K562 (cell line): ENCODE results near the gene IGFBP4. TPM values are rescaled to one million over a fixed set of nuclear protein-coding genes. Genes with fewer than 3 reads are reported as not detected.

Experiments
- ARID2 ChIP-seq: fragments of 450-650 bp; IDR thresholded peaks from 2 replicates; pipeline ENCODE4 v1.6.1; 2017; ENCODE audit warnings: antibody characterized with exemption, mild to moderate bottlenecking
- BACH1 ChIP-seq: fragments of 200-800 bp; sonication (Bioruptor generic); IDR thresholded peaks from 2 replicates; pipeline ENCODE4 v1.6.1; 2016; ENCODE audit warnings: missing genetic modification characterization, missing compliant biosample characterization
- BMI1 ChIP-seq: fragments of 150-350 bp; IDR thresholded peaks from 2 replicates; pipeline ENCODE4 v1.6.1; 2014; ENCODE audit warnings: low read length
- CXXC5 ChIP-seq: fragments of 250-450 bp; sonication (Bioruptor Pico); IDR thresholded peaks from 2 replicates; pipeline ENCODE4 v1.8.0; 2022; ENCODE audit warnings: inconsistent platforms, mild to moderate bottlenecking, moderate library complexity
- KAT2B ChIP-seq: IDR thresholded peaks from one replicate; pipeline ENCODE4 v1.6.1; 2012; ENCODE audit warnings: low read depth, mild to moderate bottlenecking, control low read depth, inconsistent platforms, low read length, moderate library complexity
- MAZ ChIP-seq, 2 experiments: fragments of 450-650 bp in 1 of 2; sonication (generic) in 1 of 2; formaldehyde crosslinking; IDR thresholded peaks in 1 of 2; conservative IDR thresholded peaks in 1 of 2; 2 replicates each; pipeline versions ENCODE4 v1.4.0 to v1.5.0; 2020; ENCODE audit warnings: mild to moderate bottlenecking in 1 of 2, missing genetic modification reagents in 1 of 2
- NFE2 ChIP-seq: IDR thresholded peaks from 2 replicates; pipeline ENCODE4 v1.6.1; 2014; ENCODE audit warnings: antibody characterized with exemption, low read depth
- SMC3 ChIP-seq: conservative IDR thresholded peaks from 2 replicates; pipeline ENCODE4 v1.6.1; 2011; ENCODE audit warnings: low read depth, low read length, improper control_type of control experiment; ENCODE audit not compliant: insufficient read depth
- SP1 ChIP-seq: sonication (generic); formaldehyde crosslinking; IDR thresholded peaks from 2 replicates; pipeline ENCODE4 v1.8.1; 2022; ENCODE audit warnings: mild to moderate bottlenecking, missing genetic modification reagents
- SRSF1 ChIP-seq: fragments of 200-400 bp; formaldehyde crosslinking; IDR thresholded peaks from 2 replicates; pipeline ENCODE4 v1.6.1; 2017; ENCODE audit warnings: mild to moderate bottlenecking, low read depth, low read length, moderate library complexity
- polyA plus RNA-seq, 8 experiments: library from polyadenylated mRNA; depleted of rRNA in 4 of 8; stranded (reverse) in 5 of 8; unstranded in 3 of 8; fragments of >200 nt; fragmentation: Nextera tagmentation in 2 of 8; fragmentation: Illumina TruSeq in 1 of 8; extraction: Ambion mirVana in 2 of 8; extraction: Trizol in 1 of 8; gene quantifications; 2 replicates each; pipeline versions ENCODE4 v1.2.1 to v1.2.3, GENCODE V29; 2011 to 2014; ENCODE audit warnings: inconsistent platforms in 1 of 8, missing spikeins in 1 of 8
- total RNA-seq, 7 experiments: library from RNA; depleted of rRNA in 6 of 7; stranded (reverse); fragments of >200 nt in 6 of 7; fragmentation: Illumina TruSeq in 2 of 7; extraction: Trizol in 2 of 7; gene quantifications; 2 replicates each; pipeline versions ENCODE4 v1.2.1 to v1.2.3, GENCODE V29; 2011 to 2021; ENCODE audit warnings: low replicate concordance in 1 of 7

Gene IGFBP4
- total and polyA plus RNA-seq, 9 of the 15 experiments (the other 6 are each of a cell fraction or from before 2014, with no cell fraction given) = 8.8 to 99.8 (median 18.6) TPM

- TF ChIP-seq SP1 (CRISPR knock-in tag) = peak; percentile 63
- no peak; the same call in 1 of the 2 replicates for TF ChIP-seq CXXC5 (CRISPR knock-in tag)
- TF ChIP-seq MAZ (CRISPR knock-in tag; conservative IDR thresholded peaks at IDR 0.05 in 1 of 2, IDR thresholded peaks at IDR 0.05 in 1 of 2) = peak in 1 of 2 experiments; percentile 39; a peak in 1 of 4 replicates
- no peak for TF ChIP-seq BMI1
- no peak for TF ChIP-seq SRSF1
- TF ChIP-seq BACH1 = no peak
- no peak for TF ChIP-seq ARID2
- no peak for TF ChIP-seq KAT2B
- TF ChIP-seq NFE2 = peak; percentile 28; the same call in 1 of the 2 replicates
- TF ChIP-seq SMC3 = 0 out of 2 replicates have a peak, but pooled peaks have one; percentile 3
Measured at GRCh38 chr17:40442392-40443195, 656 bp upstream of the IGFBP4 start (continued).
